ENCODE results near the gene CHD5.
"Not testable (repeated sequence)": the region's sequence is repeated elsewhere in the genome, so short reads cannot be mapped to it uniquely, and the experiment has no call there.

Gene CHD5

GRCh38 chr1:6083801-6084446, 96.2 kb downstream of the CHD5 start:
- DNase-seq (ENCODE audit: low spot score), result peak; percentile 60

GRCh38 chr1:6083385-6083784, 96.7 kb downstream of the CHD5 start:
- no peak for DNase-seq (ENCODE audit: low spot score)

- peak; percentile 78 for DNase-seq (ENCODE audit: low spot score)
These were observed 97.6 kb downstream of the CHD5 start for GRCh38 chr1:6082430-6082971.

- DNase-seq (ENCODE audit: low spot score), result no peak
These were observed 98.2 kb downstream of the CHD5 start for GRCh38 chr1:6081901-6082300.

- DNase-seq (ENCODE audit: low spot score), result no peak
These were observed 99.7 kb downstream of the CHD5 start for GRCh38 chr1:6080469-6080868.

GRCh38 chr1:6077919-6078318, 102.2 kb downstream of the CHD5 start:
- no peak for DNase-seq (ENCODE audit: low spot score)

GRCh38 chr1:6077506-6077905, 102.6 kb downstream of the CHD5 start:
- no peak for DNase-seq (ENCODE audit: low spot score)

- not testable (repeated sequence) for DNase-seq (ENCODE audit: low spot score)
These were observed 103.1 kb downstream of the CHD5 start for GRCh38 chr1:6077061-6077460.

- DNase-seq (ENCODE audit: low spot score), result no peak
These were observed 104.4 kb downstream of the CHD5 start for GRCh38 chr1:6075748-6076147.

- no peak for DNase-seq (ENCODE audit: low spot score)
These were observed 105.8 kb downstream of the CHD5 start for GRCh38 chr1:6074192-6074901.

GRCh38 chr1:6073480-6074053, 106.6 kb downstream of the CHD5 start:
- DNase-seq (ENCODE audit: low spot score), result no peak

- no peak for DNase-seq (ENCODE audit: low spot score)
These were observed 107.2 kb downstream of the CHD5 start for GRCh38 chr1:6072774-6073479.

- no peak for DNase-seq (ENCODE audit: low spot score)
These were observed 108.9 kb downstream of the CHD5 start for GRCh38 chr1:6071219-6071618.

- no peak for DNase-seq (ENCODE audit: low spot score)
These were observed 109.6 kb downstream of the CHD5 start for GRCh38 chr1:6070450-6070974.

GRCh38 chr1:6069573-6069972, 110.5 kb downstream of the CHD5 start:
- DNase-seq (ENCODE audit: low spot score), result no peak

- no peak for DNase-seq (ENCODE audit: low spot score)
These were observed 111.2 kb downstream of the CHD5 start for GRCh38 chr1:6068932-6069331.

GRCh38 chr1:6068073-6068472, 112.0 kb downstream of the CHD5 start:
- no peak for DNase-seq (ENCODE audit: low spot score)

- no peak for DNase-seq (ENCODE audit: low spot score)
These were observed 113.4 kb downstream of the CHD5 start for GRCh38 chr1:6066680-6067079.

GRCh38 chr1:6065093-6065858, 114.8 kb downstream of the CHD5 start:
- peak; percentile 43 for DNase-seq (ENCODE audit: low spot score)

GRCh38 chr1:6063532-6064053, 116.5 kb downstream of the CHD5 start:
- not testable (repeated sequence) for DNase-seq (ENCODE audit: low spot score)

- DNase-seq (ENCODE audit: low spot score), result no peak
These were observed 117.5 kb downstream of the CHD5 start for GRCh38 chr1:6062670-6063069.
